Mesodermal cell (in vitro differentiated cells): ENCODE data around the gene GALNT17.
A peak's percentile ranks its signal among the peaks of the same experiment; 100 is the strongest.

Experiments used
- H3K27ac ChIP-seq: 2 replicates; pipeline ENCODE4 v1.7.0; 2013; ENCODE audit warnings: mild to moderate bottlenecking, low read depth, low read length, moderate library complexity; ENCODE audit not compliant: severe bottlenecking
- H3K36me3 ChIP-seq: 2 replicates; pipeline ENCODE4 v1.7.1; 2013; ENCODE audit warnings: mild to moderate bottlenecking, low read length, moderate library complexity; ENCODE audit not compliant: control insufficient read depth, insufficient read depth
- H3K4me1 ChIP-seq: one replicate; pipeline ENCODE4 v1.7.1; 2013; ENCODE audit warnings: mild to moderate bottlenecking, low read length; ENCODE audit not compliant: insufficient read depth, control insufficient read depth, poor library complexity, severe bottlenecking
- H3K4me3 ChIP-seq: 2 replicates; pipeline ENCODE4 v1.7.0; 2013; ENCODE audit warnings: low read length, control low read depth, mild to moderate bottlenecking; ENCODE audit not compliant: insufficient read depth, poor library complexity, severe bottlenecking; ENCODE audit errors: extremely low read depth
- H3K9me3 ChIP-seq: 2 replicates; pipeline ENCODE4 v1.7.1; 2013; ENCODE audit warnings: mild to moderate bottlenecking, low read length, moderate library complexity; ENCODE audit not compliant: control insufficient read depth
- WGBS, 2 experiments: methylation state at CpG; one replicate each; pipeline ENCODE4 v1.1.5; 2013; ENCODE audit warnings: missing lambda C conversion rate in 2 of 2; ENCODE audit not compliant: insufficient coverage in 2 of 2; 5-methylcytosine and 5-hydroxymethylcytosine counted together

Gene GALNT17

GRCh38 chr7:71281261-71281660 is 149.3 kb downstream of the GALNT17 start:
- H3K9me3 ChIP-seq = no peaks in the 10 kb centered on the region
- no peak overlapping the region for H3K4me3 ChIP-seq
- WGBS, 2 experiments = 84 to 95% methylated on average over 2 of the region's 2 CpGs
- H3K4me1 ChIP-seq = no peaks in the 10 kb centered on the region
- no peaks in the 10 kb centered on the region for H3K36me3 ChIP-seq
- H3K27ac ChIP-seq = no peak overlapping the region

GRCh38 chr7:71283802-71284201 is 151.9 kb downstream of the GALNT17 start:
- Histone ChIP-seq H3K4me1 (no peaks in the 10 kb centered on the region), H3K27ac (no peak overlapping the region), H3K4me3 (no peak overlapping the region), H3K36me3 (no peaks in the 10 kb centered on the region), H3K9me3 (no peaks in the 10 kb centered on the region)
- 83 to 94% methylated on average over 9 to 10 of the region's 11 CpGs for WGBS, 2 experiments

GRCh38 chr7:71285571-71286145 is 153.7 kb downstream of the GALNT17 start:
- WGBS, 2 experiments = 89 to 100% methylated on average over 1 to 3 of the region's 4 CpGs
- H3K4me3 ChIP-seq = no peak overlapping the region

GRCh38 chr7:71286336-71286735 is 154.4 kb downstream of the GALNT17 start:
- 80 to 85% methylated on average over 4 to 7 of the region's 7 CpGs for WGBS, 2 experiments
- Histone ChIP-seq H3K9me3 (no peaks in the 10 kb centered on the region), H3K36me3 (no peaks in the 10 kb centered on the region), H3K4me1 (no peaks in the 10 kb centered on the region), H3K27ac (no peak overlapping the region), H3K4me3 (no peak overlapping the region)

More at GRCh38 chr7:71285571-71286145, 153.7 kb downstream of the GALNT17 start:
- Histone ChIP-seq H3K4me1 (no peaks in the 10 kb centered on the region), H3K9me3 (no peaks in the 10 kb centered on the region), H3K27ac (no peak overlapping the region), H3K36me3 (no peaks in the 10 kb centered on the region)

GRCh38 chr7:71286924-71287323 is 155.0 kb downstream of the GALNT17 start:
- Histone ChIP-seq H3K4me1 (no peaks in the 10 kb centered on the region), H3K36me3 (no peaks in the 10 kb centered on the region), H3K9me3 (no peaks in the 10 kb centered on the region), H3K4me3 (no peak overlapping the region), H3K27ac (no peak overlapping the region)
- WGBS, 2 experiments = 87 to 89% methylated on average over 6 to 9 of the region's 9 CpGs

GRCh38 chr7:71290452-71290851 is 158.5 kb downstream of the GALNT17 start:
- H3K36me3 ChIP-seq = no peaks in the 10 kb centered on the region
- no peaks in the 10 kb centered on the region for H3K9me3 ChIP-seq
- no peak overlapping the region for H3K27ac ChIP-seq
- WGBS, 2 experiments = 82 to 90% methylated on average over 2 to 3 of the region's 4 CpGs
- no peak overlapping the region for H3K4me3 ChIP-seq
- no peaks in the 10 kb centered on the region for H3K4me1 ChIP-seq

- Histone ChIP-seq H3K4me1 (peaks cover 4% of the 10 kb centered on the region), H3K9me3 (no peaks in the 10 kb centered on the region), H3K36me3 (no peaks in the 10 kb centered on the region), H3K4me3 (no peak overlapping the region), H3K27ac (no peak overlapping the region)
- 95 to 98% methylated on average over 5 to 6 of the region's 6 CpGs for WGBS, 2 experiments
These were observed 166.4 kb downstream of the GALNT17 start for GRCh38 chr7:71298378-71298777.

GRCh38 chr7:71300086-71300485 is 168.1 kb downstream of the GALNT17 start:
- Histone ChIP-seq H3K27ac (no peak overlapping the region), H3K36me3 (no peaks in the 10 kb centered on the region), H3K9me3 (no peaks in the 10 kb centered on the region), H3K4me3 (no peak overlapping the region), H3K4me1 (peaks cover 9% of the 10 kb centered on the region)
- WGBS, 2 experiments = 50 to 85% methylated on average over 1 to 2 of the region's 3 CpGs

GRCh38 chr7:71300603-71301002 is 168.7 kb downstream of the GALNT17 start:
- Histone ChIP-seq H3K27ac (no peak overlapping the region), H3K4me1 (peaks cover 9% of the 10 kb centered on the region), H3K36me3 (no peaks in the 10 kb centered on the region), H3K4me3 (no peak overlapping the region), H3K9me3 (no peaks in the 10 kb centered on the region)
- WGBS, 2 experiments = 90 to 95% methylated on average over 3 to 4 of the region's 6 CpGs

- H3K4me1 ChIP-seq = peaks cover 9% of the 10 kb centered on the region
- WGBS, 2 experiments = 86% methylated on average over 3 of the region's 4 CpGs; no CpG with 5 or more reads in 1 of the 2 experiments
These were observed 169.2 kb downstream of the GALNT17 start for GRCh38 chr7:71301167-71301566.

GRCh38 chr7:71303566-71303965 is 171.6 kb downstream of the GALNT17 start:
- Histone ChIP-seq H3K9me3 (no peaks in the 10 kb centered on the region), H3K4me3 (no peak overlapping the region), H3K4me1 (peaks cover 21% of the 10 kb centered on the region), H3K36me3 (no peaks in the 10 kb centered on the region), H3K27ac (peak overlapping the region; percentile 11)
- WGBS, 2 experiments = 36 to 44% methylated on average over 3 to 4 of the region's 6 CpGs

More at GRCh38 chr7:71301167-71301566, 169.2 kb downstream of the GALNT17 start:
- Histone ChIP-seq H3K27ac (no peak overlapping the region), H3K36me3 (no peaks in the 10 kb centered on the region), H3K4me3 (no peak overlapping the region), H3K9me3 (no peaks in the 10 kb centered on the region)
